OCI-LY1 (cell line): ENCODE results near the gene PTPRN2.

Experiments used
- H2AFZ ChIP-seq: fragments of 200-600 bp; sonication (generic), shearing (Covaris generic); 2 replicates; pipeline ENCODE4 v1.6.0; 2014; ENCODE audit warnings: antibody characterized with exemption, mild to moderate bottlenecking, low read length
- H3F3A ChIP-seq: fragments of 200-600 bp; sonication (generic), shearing (Covaris generic); 2 replicates; pipeline ENCODE4 v1.6.0; 2014; ENCODE audit warnings: mild to moderate bottlenecking, antibody characterized with exemption, low read length, moderate library complexity; ENCODE audit not compliant: insufficient read depth
- H3K27ac ChIP-seq: fragments of 200-600 bp; sonication (generic); 2 replicates; pipeline ENCODE4 v1.5.1; 2014; ENCODE audit warnings: low read length, mixed run types, mild to moderate bottlenecking, low read depth; ENCODE audit not compliant: poor library complexity, severe bottlenecking
- H3K27me3 ChIP-seq: fragments of 200-600 bp; sonication (generic); 2 replicates; pipeline ENCODE4 v1.6.0; 2014; ENCODE audit warnings: antibody characterized with exemption, mild to moderate bottlenecking, low read length, moderate library complexity; ENCODE audit not compliant: insufficient read depth
- H3K36me3 ChIP-seq: fragments of 200-600 bp; sonication (generic); 2 replicates; pipeline ENCODE4 v1.6.1; 2014; ENCODE audit warnings: mild to moderate bottlenecking, antibody characterized with exemption, low read length, moderate library complexity, mixed read lengths; ENCODE audit not compliant: insufficient read depth
- H3K4me1 ChIP-seq: fragments of 200-600 bp; sonication (generic); 2 replicates; pipeline ENCODE4 v1.5.1; 2014; ENCODE audit warnings: mild to moderate bottlenecking, low read length, moderate library complexity; ENCODE audit not compliant: insufficient read depth, severe bottlenecking
- H3K4me2 ChIP-seq: fragments of 200-600 bp; sonication (generic), shearing (Covaris generic); 2 replicates; pipeline ENCODE4 v1.6.1; 2014; ENCODE audit warnings: low read length
- H3K4me3 ChIP-seq: fragments of 200-600 bp; sonication (generic); 2 replicates; pipeline ENCODE4 v1.5.1; 2014; ENCODE audit warnings: low read length, low read depth, mild to moderate bottlenecking, mixed read lengths; ENCODE audit not compliant: poor library complexity, severe bottlenecking
- H3K79me2 ChIP-seq: fragments of 200-600 bp; shearing (Covaris generic); 2 replicates; pipeline ENCODE4 v1.6.1; 2016; ENCODE audit warnings: mixed run types, low read length, mixed read lengths; ENCODE audit not compliant: insufficient read depth
- H3K9ac ChIP-seq: fragments of 200-600 bp; sonication (generic), shearing (Covaris generic); 2 replicates; pipeline ENCODE4 v1.6.1; 2014; ENCODE audit warnings: mild to moderate bottlenecking, low read length, mixed read lengths
- H3K9me2 ChIP-seq: fragments of 200-600 bp; sonication (generic), shearing (Covaris generic); 2 replicates; pipeline ENCODE4 v1.6.1; 2014; ENCODE audit warnings: low read depth, mild to moderate bottlenecking, low read length, mixed read lengths
- H3K9me3 ChIP-seq: fragments of 200-600 bp; shearing (Covaris generic); 2 replicates; pipeline ENCODE4 v1.6.1; 2014; ENCODE audit warnings: low read length, mixed read lengths
- H4K20me1 ChIP-seq: fragments of 200-600 bp; sonication (generic), shearing (Covaris generic); 2 replicates; pipeline ENCODE4 v1.6.0; 2016; ENCODE audit warnings: mild to moderate bottlenecking, low read length; ENCODE audit not compliant: insufficient read depth
- EZH2 ChIP-seq: fragments of 200-600 bp; sonication (generic), shearing (Covaris generic); IDR thresholded peaks from 2 replicates; pipeline ENCODE4 v1.8.0; 2017; ENCODE audit warnings: borderline replicate concordance, mixed run types, mild to moderate bottlenecking, antibody characterized with exemption, low read length, moderate library complexity, mixed read lengths
- TF ChIP-seq, protein P1 (sequence below): fragments of 200-600 bp; sonication (generic), shearing (Covaris generic); IDR thresholded peaks from 2 replicates; pipeline ENCODE4 v1.5.1; 2017; ENCODE audit warnings: mild to moderate bottlenecking, antibody characterized with exemption, low read length, moderate library complexity, mixed read lengths

Gene PTPRN2

GRCh38 chr7:157940497-157940896 is 647.1 kb downstream of the PTPRN2 start:
- Histone ChIP-seq H3K27me3 (peaks cover 8% of the 10 kb centered on the region; the same call in 1 of the 2 replicates), H3K36me3 (no peaks in the 10 kb centered on the region), H3K79me2 (no peaks in the 10 kb centered on the region), H3K4me2 (no peak overlapping the region), H3K4me1 (no peaks in the 10 kb centered on the region), H3K9me3 (no peaks in the 10 kb centered on the region), H3K9ac (no peak overlapping the region), H3K9me2 (no peaks in the 10 kb centered on the region), H2AFZ (no peak overlapping the region), H3K27ac (no peak overlapping the region), H3F3A (no peaks in the 10 kb centered on the region), H3K4me3 (no peak overlapping the region), H4K20me1 (no peaks in the 10 kb centered on the region)
- TF ChIP-seq EZH2: no peak
- TF ChIP-seq, protein P1, sequence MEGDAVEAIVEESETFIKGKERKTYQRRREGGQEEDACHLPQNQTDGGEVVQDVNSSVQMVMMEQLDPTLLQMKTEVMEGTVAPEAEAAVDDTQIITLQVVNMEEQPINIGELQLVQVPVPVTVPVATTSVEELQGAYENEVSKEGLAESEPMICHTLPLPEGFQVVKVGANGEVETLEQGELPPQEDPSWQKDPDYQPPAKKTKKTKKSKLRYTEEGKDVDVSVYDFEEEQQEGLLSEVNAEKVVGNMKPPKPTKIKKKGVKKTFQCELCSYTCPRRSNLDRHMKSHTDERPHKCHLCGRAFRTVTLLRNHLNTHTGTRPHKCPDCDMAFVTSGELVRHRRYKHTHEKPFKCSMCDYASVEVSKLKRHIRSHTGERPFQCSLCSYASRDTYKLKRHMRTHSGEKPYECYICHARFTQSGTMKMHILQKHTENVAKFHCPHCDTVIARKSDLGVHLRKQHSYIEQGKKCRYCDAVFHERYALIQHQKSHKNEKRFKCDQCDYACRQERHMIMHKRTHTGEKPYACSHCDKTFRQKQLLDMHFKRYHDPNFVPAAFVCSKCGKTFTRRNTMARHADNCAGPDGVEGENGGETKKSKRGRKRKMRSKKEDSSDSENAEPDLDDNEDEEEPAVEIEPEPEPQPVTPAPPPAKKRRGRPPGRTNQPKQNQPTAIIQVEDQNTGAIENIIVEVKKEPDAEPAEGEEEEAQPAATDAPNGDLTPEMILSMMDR: no peak

GRCh38 chr7:157938211-157938610 is 649.4 kb downstream of the PTPRN2 start:
- no peak for TF ChIP-seq EZH2
- TF ChIP-seq, protein P1: no peak
- Histone ChIP-seq H3K27ac (no peak overlapping the region), H3K9ac (no peak overlapping the region), H3K79me2 (no peaks in the 10 kb centered on the region), H3F3A (no peaks in the 10 kb centered on the region), H3K27me3 (peaks cover 8% of the 10 kb centered on the region; the same call in 1 of the 2 replicates), H3K9me2 (no peaks in the 10 kb centered on the region), H3K4me1 (no peaks in the 10 kb centered on the region), H3K36me3 (no peaks in the 10 kb centered on the region), H3K9me3 (no peaks in the 10 kb centered on the region), H2AFZ (no peak overlapping the region), H3K4me2 (no peak overlapping the region), H4K20me1 (no peaks in the 10 kb centered on the region), H3K4me3 (no peak overlapping the region)

DNA sequence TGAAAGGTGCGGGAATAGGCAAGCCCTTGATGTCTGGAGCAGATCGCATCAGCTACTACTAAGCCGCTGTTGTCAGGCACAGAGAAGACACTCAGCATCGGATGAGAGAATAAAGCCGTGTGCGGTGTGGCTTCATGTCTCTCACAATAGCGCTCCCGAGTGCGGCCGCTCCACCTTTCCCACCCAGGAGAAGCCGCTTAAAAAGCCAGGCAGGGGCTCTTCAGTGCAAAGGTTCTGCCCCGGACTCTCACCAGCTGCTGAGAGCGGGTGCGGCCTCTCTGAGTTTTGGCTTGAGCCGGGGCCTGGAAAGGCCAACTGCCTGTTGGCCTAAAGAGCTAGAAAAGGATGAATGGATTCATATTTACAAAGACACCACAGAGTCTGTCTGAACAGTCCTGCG is 650.2 kb downstream of the PTPRN2 start:
- Histone ChIP-seq H3K36me3 (no peaks in the 10 kb centered on the region), H3K27me3 (peaks cover 8% of the 10 kb centered on the region; the same call in 1 of the 2 replicates)

More for the DNA sequence above, 650.2 kb downstream of the PTPRN2 start:
- Histone ChIP-seq H3K4me3 (no peak overlapping the region), H4K20me1 (no peaks in the 10 kb centered on the region), H3K4me1 (no peaks in the 10 kb centered on the region), H3K4me2 (no peak overlapping the region), H3K9me2 (no peaks in the 10 kb centered on the region), H3K9me3 (no peaks in the 10 kb centered on the region), H3K9ac (no peak overlapping the region), H3F3A (no peaks in the 10 kb centered on the region), H2AFZ (no peak overlapping the region), H3K79me2 (no peaks in the 10 kb centered on the region), H3K27ac (no peak overlapping the region)
- TF ChIP-seq, protein P1: no peak
- no peak for TF ChIP-seq EZH2
